Measurements from ENCODE around the gene ATG14.
"Not testable (repeated sequence)": the region's sequence is repeated elsewhere in the genome, so short reads cannot be mapped to it uniquely, and the experiment has no call there.

ATG14 gene

GRCh38 chr14:55387121-55387520 lies 24.5 kb downstream of the ATG14 start:
- in situ Hi-C loops (cut with HindIII; ENCODE audit: low sequenced_read_pairs) = no loop called here

- in situ Hi-C loops (cut with HindIII; ENCODE audit: low sequenced_read_pairs) = no loop called here
Observed at GRCh38 chr14:55386037-55386808, 25.4 kb downstream of the ATG14 start.

GRCh38 chr14:55384536-55384935 lies 27.1 kb downstream of the ATG14 start:
- in situ Hi-C loops (cut with HindIII; ENCODE audit: low sequenced_read_pairs) = no loop called here

- in situ Hi-C loops (cut with HindIII; ENCODE audit: low sequenced_read_pairs) = no loop called here
Observed at GRCh38 chr14:55383541-55384140, 28.0 kb downstream of the ATG14 start.

GRCh38 chr14:55383056-55383466 lies 28.6 kb downstream of the ATG14 start:
- in situ Hi-C loops (cut with HindIII; ENCODE audit: low sequenced_read_pairs) = not testable (repeated sequence)

GRCh38 chr14:55382483-55382882 lies 29.1 kb downstream of the ATG14 start:
- in situ Hi-C loops (cut with HindIII; ENCODE audit: low sequenced_read_pairs) = no loop called here

- in situ Hi-C loops (cut with HindIII; ENCODE audit: low sequenced_read_pairs) = no loop called here
Observed at GRCh38 chr14:55381561-55381960, 30.1 kb downstream of the ATG14 start.

GRCh38 chr14:55381040-55381439 lies 30.6 kb downstream of the ATG14 start:
- in situ Hi-C loops (cut with HindIII; ENCODE audit: low sequenced_read_pairs) = no loop called here

- in situ Hi-C loops (cut with HindIII; ENCODE audit: low sequenced_read_pairs) = no loop called here
Observed at GRCh38 chr14:55377236-55377635, 34.4 kb downstream of the ATG14 start.

GRCh38 chr14:55374771-55375170 lies 36.9 kb downstream of the ATG14 start:
- in situ Hi-C loops (cut with HindIII; ENCODE audit: low sequenced_read_pairs) = no loop called here

- in situ Hi-C loops (cut with HindIII; ENCODE audit: low sequenced_read_pairs) = no loop called here
Observed at GRCh38 chr14:55373784-55374705, 37.6 kb downstream of the ATG14 start.

GRCh38 chr14:55372825-55373224 lies 38.8 kb downstream of the ATG14 start:
- in situ Hi-C loops (cut with HindIII; ENCODE audit: low sequenced_read_pairs) = no loop called here

- in situ Hi-C loops (cut with HindIII; ENCODE audit: low sequenced_read_pairs) = no loop called here
Observed at GRCh38 chr14:55372423-55372822, 39.2 kb downstream of the ATG14 start.

GRCh38 chr14:55370883-55371455 lies 40.7 kb downstream of the ATG14 start:
- in situ Hi-C loops (cut with HindIII; ENCODE audit: low sequenced_read_pairs) = no loop called here

GRCh38 chr14:55366271-55366670 lies 45.4 kb downstream of the ATG14 start:
- in situ Hi-C loops (cut with HindIII; ENCODE audit: low sequenced_read_pairs) = no loop called here

- in situ Hi-C loops (cut with HindIII; ENCODE audit: low sequenced_read_pairs) = no loop called here
Observed at GRCh38 chr14:55361190-55361589, 50.4 kb downstream of the ATG14 start.

- in situ Hi-C loops (cut with HindIII; ENCODE audit: low sequenced_read_pairs) = no loop called here
Observed at GRCh38 chr14:55359307-55359706, 52.3 kb downstream of the ATG14 start.

- in situ Hi-C loops (cut with HindIII; ENCODE audit: low sequenced_read_pairs) = no loop called here
Observed at GRCh38 chr14:55356913-55357312, 54.7 kb downstream of the ATG14 start.

- in situ Hi-C loops (cut with HindIII; ENCODE audit: low sequenced_read_pairs) = no loop called here
Observed at GRCh38 chr14:55355922-55356321, 55.7 kb downstream of the ATG14 start.

GRCh38 chr14:55354500-55354899 lies 57.1 kb downstream of the ATG14 start:
- in situ Hi-C loops (cut with HindIII; ENCODE audit: low sequenced_read_pairs) = no loop called here
